HS-5 (cell line): ENCODE measurements around the gene ZNF672.
"Not testable (repeated sequence)": the region's sequence is repeated elsewhere in the genome, so short reads cannot be mapped to it uniquely, and the experiment has no call there.

Source experiments
- DNase-seq: peaks from one replicate; pipeline ENCODE4 v3.0.0-alpha.2; 2012; ENCODE audit warnings: low read depth

Gene ZNF672

DNA sequence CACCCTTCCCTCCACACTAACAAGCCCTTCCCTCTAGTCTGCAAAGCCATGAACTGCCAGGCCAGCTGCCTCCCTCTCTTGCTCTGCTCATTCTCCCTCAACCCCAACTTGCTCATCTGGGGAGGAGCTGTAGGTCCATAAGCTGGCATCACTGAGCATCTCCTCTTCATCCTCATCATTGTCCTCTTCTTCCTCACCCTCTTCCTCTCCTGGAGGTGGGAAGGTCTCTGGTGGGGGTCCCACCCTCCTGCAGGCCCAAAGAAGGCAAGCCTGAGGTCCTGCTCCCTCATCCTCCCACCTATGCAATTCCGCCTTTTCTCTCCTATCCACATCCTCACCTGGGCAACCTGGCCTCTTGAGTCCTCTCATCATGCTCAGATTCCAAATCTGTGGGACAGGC lies 18.2 kb downstream of the ZNF672 start:
- no peak for DNase-seq

DNA sequence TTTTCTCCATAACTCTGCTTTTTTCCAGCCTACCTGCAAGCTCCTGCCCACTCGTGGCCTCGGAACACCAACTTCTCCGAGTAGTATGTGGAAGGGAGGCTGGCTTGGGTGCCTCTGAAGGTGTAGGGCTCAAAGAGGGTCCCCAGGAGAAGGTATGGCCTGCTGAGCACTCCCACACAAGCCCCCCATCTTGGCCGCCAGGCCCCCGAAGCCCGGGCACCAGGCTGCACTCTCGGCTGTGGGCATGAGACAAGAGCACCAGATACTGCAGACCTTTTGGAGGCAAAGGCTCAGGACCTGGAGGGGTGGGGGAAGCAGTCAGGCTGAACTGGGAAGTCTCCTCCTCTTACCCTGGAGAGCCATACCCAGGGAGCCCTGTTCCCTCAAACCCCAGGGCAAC lies 19.2 kb downstream of the ZNF672 start:
- no peak for DNase-seq

DNA sequence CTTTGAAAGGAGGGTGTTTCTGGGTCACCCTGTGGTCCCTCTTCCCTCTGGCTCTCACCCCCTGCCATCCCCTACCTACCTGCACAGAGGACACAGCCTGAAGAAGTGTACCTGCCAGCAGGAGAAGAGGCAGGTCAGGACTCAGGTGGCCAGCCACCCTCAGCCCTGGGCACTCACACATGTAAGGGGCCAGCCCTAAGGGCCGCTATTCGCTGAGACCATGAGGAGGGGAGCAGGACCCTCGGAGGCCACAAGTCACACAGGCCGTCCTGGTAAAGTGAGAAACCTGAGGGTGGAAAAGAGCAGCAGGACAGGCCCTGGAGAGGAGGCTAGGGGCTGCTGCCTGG lies 19.7 kb downstream of the ZNF672 start:
- no peak for DNase-seq

DNA sequence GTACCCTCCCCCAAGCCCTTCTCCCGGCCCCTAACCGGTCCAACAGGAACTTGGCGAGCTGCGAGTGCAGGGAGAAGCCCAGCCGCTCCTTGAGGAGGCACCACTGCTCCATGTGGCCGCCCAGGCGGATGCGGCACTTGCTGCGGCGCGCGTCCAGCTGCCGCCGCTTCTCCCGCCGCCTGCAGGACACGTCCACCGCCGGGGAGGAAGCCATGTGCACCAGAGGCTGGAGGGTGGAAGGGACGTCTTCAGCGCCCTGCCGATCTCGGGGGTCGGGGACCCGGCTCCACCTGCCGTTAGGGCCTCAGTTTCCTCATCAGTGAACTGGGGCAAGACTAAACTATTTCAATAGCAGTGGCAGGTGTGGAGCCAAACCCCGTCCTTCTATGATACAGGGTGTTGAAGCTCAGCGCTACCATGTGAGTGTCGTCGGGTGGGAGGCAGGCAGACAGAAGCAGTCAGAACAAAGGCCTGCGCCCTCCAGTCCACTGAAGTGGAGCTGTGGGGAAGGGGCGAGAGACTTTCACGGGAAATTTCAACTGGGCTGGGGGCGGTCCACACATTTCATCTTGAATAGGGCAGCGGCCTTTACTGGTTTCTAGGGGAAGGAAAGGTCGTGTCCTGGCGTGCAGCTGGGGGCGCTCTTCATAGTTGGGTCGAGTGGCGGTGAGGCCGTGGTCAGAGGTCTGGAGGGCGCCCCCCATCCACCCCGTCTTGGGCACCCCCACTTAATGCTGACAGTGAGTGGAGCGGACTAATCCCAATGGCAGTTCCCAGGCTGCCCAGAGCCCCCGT lies 20.3 kb downstream of the ZNF672 start:
- no peak for DNase-seq

DNA sequence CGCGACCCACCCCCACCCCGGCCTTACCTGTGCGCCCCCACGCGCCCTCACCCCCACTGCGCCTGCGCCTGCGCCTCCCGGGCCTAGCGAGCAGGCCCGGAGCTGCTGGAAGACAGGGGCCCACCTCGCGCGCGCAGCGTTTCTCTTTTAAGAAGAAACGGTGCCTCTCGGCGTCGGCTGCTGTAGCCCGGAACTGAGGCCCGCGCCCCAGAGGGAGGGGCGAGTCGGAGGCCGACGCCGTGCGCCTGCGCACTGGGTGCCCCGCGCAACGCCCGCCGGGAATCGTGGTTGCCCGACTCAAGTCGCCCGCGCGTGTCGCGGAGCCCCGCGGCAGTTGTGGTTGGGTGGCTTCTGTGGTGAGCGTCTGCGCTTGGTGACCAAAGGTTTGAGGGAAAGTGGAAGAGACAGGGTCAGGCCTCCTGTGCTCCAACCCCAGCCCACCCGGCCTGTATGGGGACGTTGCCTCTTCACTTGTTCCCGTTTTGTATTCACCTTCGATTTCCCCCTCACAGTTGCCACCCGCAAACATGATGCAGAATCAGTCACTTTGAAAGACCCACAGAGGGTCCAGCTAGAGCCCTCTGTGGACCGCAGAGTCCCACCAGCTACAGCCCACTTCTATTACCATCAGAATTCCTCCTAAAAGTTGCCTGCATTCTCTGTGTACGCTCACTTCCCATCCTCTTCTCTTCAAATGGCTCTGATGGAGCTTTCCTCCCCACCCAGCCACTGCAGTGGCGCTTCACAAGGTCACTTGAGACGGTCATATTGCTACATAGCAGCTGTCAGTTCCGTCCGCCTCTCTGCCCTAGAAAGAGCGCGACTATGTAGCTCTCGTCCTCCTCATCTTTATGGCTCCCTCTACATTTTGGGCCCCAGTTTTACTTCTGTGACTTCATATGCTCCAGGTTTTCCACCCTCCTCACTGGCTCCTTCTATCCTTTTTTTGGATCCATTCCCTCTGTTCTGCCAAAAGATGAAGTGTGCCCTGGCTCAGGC lies 21.2 kb downstream of the ZNF672 start, which contains the start of gene ZNF692:
ZNF692 (minus strand) TSS at position 195 of the 999 bp plus-strand sequence. CDS start 776 bp downstream, outside the sequence.
- peak; percentile 74 for DNase-seq

DNA sequence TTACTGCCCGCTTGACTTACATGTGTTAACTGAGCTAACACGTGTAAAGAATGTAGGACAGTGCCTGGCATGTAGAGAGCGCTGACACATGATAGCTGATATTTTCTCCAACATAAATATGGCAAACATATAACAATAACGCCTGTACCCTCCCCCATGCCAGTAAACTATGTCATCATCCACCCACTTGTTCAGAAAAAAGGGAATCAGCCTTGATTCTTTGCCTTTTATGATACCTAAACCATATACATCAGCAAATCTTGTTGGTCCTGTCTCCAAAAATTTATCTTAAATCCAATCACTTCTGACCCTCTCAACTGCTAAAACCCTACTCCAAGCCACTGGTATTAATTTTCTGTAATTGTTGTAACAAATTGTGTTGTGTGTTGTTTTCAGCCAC lies 22.0 kb downstream of the ZNF672 start:
- DNase-seq: no peak

DNA sequence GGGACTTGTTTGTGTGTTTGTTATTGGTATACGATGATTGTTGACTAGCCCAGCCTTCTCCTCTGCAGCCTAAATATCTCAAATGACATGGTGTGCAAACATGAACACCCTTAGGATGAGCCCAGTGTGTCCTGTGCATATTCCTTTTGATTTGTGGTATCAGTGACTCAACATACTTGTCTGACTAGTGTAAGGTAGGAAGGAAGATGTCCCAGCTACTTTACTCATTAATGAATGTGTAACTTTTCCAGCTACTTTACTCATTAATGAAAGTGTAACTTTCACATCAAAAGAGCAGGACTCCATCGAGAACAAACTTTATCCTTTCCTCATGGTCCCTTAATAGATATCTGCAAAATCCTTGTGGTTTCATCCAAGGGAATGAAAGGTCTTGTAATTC lies 23.6 kb downstream of the ZNF672 start:
- DNase-seq: no peak

DNA sequence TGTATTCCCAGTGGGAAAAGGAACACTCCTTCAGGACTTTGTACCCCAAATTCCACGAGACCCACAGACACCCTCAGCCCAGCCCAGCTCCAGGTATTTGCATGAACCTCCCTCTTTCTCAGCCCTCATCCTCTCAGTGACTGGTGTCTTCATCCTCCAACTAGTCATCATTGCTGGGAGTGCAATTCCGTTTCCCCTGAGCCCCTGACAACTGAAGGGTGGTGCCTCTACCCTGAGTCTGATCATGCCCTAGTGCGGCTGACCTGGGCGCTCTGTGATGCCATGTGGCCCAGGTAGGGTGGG lies 24.6 kb downstream of the ZNF672 start:
- no peak for DNase-seq

DNA sequence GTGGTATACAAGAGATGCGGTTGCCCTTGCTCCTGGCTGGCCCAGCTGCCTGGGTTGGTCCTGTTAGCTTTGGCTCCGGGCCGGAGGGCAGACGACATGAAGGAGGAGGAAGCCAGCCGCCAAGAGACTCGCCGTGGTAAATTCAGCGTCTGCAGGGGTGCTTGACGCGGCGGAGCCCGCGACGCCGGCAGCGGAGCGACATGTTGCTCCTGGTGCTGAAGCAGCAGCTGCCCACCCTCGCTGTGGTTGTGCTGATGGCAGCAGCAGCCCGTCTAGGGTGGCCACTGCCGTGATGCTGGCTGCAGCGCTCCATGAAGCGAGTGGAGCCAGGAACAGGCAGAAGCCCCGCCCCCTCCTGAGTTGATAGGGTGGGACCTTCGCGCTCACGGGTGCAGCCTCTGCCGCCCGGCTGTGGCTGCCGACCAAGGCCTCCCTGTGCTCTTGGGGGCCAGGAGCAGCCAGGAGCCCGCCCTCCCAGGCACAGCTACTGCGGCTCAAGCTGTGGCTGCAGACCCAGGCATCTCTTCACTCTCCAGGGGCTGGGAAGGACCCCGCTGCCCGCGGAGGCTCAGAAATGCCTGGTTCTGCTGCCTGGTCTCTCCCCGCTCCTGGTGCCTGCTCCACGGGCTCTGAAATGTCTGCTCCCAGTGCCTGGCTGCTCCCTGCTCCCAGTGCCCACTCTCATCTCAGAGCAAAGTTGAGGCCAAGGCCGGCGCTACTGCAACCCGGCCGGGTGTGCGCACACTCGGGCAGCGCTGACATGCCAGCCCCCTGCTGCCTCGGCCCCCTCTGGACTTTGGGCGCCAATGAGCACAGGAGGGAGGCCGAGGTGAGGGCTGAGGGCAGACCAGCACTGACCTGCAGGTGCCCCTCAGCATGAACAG lies 25.2 kb downstream of the ZNF672 start:
- no peak for DNase-seq

DNA sequence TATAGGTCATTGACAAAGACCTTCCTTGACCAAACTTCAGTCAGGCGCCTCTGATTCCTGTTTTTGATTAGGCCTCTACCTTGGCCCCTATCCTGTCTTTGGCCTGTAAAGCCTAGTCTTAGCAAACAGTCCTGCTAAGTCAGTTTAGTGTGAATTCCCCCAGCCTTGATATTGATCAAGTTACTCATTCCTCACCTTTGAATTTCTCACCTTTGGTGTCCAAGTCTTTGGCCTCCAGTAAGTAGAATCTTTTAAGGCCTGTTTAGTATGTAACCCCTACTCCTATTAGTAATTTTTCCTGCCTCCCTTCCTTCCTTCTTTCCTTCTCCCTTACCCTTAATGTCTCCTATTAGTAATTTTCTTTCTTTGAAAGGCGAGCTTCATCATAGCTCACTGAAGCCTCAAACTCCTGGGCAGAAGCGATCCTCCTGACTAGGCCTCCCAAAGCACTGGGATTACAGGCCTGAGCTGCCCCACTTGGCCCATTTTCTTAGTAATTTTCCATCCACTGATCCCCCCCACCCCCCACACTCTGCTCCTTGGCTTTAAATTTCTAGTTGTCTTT lies 33.9 kb downstream of the ZNF672 start:
- no peak for DNase-seq

DNA sequence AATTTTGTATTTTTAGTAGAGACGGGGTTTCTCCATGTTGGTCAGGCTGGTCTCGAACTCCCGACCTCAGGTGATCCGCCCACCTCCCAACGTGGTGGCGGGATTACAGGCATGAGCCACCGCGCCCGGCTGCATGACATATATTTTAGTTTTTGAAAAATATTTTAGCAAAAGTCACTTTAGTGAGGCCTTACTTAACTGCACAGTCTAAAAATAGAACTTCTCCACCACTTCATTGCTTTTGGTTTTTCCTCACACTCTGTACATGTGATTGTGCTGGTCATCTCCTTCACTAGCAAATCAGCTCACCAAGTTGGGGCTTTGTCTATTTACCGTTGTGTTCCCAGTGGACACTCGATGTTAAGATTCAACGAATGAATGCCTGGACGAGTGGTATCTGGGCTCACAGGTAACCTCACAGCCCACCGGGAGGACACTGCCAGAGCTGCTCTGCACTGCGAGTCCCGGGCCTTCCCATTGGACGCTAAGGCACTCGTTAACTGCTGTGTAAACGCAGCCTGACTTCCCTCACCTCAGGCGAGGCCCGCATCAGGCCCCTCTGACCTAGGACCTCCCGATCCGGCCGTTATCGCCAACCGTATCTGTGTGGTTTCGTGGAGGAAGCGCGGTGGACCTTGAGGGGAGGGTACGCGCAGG lies 34.9 kb downstream of the ZNF672 start:
- peak; percentile 47 for DNase-seq

DNA sequence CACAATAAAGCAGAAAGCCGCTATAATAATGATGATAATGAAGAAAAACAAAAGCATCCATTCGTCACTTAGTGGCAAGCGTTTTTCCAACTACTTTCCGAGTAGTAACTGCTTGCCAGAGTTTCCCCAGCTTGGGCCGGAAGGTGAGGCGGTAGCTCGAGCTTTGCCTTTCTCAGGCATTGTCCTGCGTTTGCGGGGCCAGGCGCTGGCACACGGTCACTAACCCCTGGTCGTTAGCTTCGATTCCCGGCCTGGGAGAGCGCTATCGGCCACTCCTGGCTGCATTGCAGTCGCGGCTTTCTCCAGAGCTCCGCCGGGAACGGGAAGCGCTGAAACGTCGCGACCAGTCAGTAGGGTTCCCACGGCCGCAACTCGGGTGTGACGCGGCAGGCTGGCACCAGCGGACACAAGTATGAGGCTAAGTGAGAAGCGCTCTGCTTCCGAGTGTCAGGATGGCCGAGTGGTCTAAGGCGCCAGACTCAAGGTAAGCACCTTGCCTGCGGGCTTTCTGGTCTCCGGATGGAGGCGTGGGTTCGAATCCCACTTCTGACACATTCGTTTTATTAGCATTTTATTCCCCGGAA lies 35.5 kb downstream of the ZNF672 start:
- DNase-seq: peak; percentile 93

DNA sequence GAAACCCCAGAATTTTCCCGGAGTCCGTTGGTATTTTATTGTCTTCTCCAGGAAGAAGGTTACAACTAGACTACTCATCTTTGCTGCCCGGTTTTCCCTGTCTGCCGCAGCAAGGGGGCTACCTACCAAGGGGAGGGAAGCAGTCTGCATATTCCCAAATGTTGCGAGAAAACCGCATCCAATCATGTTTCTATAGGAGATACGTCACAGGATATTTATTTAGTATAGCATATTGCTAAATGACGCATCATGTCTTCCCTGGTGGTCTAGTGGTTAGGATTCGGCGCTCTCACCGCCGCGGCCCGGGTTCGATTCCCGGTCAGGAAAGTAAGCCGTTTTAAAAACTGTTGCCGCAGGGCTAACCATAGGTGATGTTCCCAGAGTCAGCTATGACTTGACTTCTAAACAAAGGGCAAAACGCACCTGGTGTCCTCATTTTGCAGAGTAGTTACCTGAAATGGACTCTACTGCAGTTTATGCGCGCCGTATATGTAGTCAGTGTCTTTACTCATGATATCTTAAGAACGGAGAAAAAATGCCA lies 36.0 kb downstream of the ZNF672 start:
- DNase-seq: peak; percentile 89

DNA sequence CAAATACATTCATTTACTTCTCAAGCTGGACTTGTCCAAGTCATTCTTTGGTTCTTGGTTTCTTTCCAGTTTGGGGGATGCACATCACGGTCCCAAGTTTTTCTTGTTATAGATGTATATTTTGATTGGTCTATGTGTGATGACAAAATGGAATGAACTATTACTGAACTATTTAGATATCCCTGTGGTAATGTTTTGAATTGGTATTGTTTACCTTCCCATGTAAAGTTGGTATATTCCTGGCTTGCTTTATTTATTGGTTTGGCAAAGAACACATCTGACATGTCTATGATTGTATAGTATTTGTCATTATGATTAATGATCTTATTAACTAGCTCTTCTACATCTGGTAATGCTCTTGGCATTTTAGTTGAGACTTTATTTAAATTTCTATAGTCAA lies 43.2 kb downstream of the ZNF672 start:
- no peak for DNase-seq

DNA sequence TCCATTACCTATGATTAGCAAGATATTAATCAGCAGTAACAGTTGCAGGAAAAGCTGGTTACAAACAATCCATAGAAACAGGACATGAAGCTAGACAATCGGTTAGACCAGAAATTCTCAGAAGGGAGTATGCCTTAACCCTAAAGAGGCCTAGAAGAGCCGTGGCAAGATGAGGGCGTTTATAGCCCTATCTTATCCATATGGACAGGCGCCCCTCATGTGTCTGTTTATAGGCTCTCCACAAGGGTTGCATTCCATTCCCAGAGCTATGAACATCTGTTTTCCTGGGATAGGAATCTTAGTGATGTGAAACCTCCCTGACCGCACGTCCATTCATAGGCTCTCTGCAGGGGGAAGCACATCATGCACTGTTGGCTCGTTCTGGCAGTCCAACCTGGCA lies 44.4 kb downstream of the ZNF672 start:
- not testable (repeated sequence) for DNase-seq

DNA sequence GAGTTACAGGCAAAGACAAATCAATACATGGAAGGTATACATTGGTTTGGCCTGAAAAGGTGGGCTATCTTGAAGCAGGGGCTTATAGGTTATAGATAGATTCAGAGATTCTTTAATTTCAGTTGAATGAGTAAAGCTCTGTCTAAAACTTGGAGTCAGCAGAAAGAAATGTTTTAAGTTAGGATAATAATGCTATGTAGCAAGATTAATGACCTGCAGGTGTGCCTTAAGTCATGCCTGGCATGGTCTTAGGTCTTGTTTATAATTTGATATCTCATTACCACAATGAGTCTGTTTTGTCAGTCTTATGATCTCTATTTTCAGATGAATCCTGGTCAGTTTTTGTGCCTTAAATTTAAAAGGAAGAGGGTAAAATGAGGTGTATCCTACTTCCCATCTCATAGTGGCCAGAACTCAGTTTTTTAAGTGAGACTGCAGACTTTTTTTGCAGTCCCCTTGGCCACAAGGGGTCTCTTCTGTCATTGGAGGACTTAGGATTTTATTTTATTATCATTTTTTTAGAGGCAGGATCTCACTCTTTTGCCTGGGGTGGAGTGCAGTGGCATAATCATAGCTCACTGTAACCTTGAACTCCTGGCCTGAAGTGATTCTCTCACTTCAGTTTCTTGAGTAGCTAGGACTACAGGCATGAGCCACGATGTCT lies 46.7 kb downstream of the ZNF672 start:
- no peak for DNase-seq

DNA sequence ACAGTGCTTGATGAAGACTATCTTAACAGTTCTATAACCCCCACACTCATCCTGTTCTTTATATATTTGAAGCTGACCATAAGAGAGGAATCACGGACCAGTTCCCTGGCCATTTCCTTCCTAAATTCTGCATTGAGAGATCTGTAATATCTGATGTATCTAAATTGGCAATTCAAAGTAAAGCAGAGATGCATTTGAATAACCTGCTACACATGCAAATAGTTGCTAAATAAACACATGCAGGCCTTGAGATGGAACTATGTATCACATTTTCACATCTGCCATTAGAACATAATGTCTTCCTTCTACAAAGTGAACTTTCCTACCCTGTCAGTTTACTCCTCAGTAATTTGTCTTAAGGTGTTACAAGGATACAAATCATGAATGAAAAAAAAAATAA lies 47.6 kb downstream of the ZNF672 start:
- DNase-seq: no peak

DNA sequence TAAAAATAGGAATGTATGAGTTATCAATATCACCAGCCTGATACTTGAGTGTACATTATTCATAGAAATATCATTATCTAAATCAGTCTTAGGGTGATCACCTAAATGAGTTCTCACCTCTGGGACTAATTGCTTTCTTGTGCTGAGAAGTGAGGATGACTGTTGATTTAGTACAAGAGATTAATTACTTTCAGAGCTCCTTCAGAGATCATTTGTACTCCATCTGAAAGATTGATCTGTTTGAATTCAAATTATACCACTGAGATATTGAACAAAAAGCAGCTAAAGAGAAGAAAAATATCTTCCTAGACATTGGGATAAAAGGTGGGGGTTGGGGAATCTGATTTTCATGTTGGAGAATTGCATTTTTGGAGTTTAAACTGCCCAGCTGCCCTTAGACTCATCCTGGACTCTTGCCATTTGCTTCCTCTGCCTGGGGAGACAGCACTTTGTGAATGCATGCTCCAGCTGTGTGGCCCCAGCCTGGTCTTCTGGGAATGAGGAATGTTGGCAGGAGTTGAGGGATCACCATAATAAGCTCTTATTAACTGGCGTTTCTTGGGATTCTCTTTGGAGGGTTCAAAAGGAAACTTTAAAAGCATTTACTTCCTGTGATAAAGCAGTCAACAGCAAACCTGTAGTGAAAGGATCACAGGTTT lies 48.3 kb downstream of the ZNF672 start:
- DNase-seq: no peak

DNA sequence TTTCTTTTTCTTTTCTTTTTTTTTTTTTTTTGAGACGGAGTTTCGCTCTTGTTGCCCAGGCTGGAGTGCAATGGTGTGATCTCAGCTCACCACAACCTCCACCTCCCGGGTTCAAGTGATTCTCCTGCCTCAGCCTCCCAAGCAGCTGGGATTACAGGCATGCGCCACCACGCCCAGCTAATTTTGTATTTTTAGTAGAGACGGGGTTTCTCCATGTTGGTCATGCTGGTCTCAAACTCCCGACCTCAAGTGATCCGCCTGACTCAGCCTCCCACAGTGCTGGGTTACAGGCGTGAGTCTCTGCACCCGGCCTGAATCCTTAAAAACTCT lies 51.9 kb downstream of the ZNF672 start:
- DNase-seq: not testable (repeated sequence)
